IPS-NIHi7 (cell line): ENCODE measurements around the gene SLC25A40.
"Not testable (repeated sequence)": the region's sequence is repeated elsewhere in the genome, so short reads cannot be mapped to it uniquely, and the experiment has no call there.

Source experiments
- DNase-seq: peaks from one replicate; pipeline ENCODE4 v3.0.0; 2012; ENCODE audit warnings: mixed read lengths; ENCODE audit errors: extremely low spot score

Gene SLC25A40

GRCh38 chr7:87870471-87870870 lies 5.7 kb downstream of the SLC25A40 start:
- DNase-seq: no peak

GRCh38 chr7:87866533-87866932 lies 9.6 kb downstream of the SLC25A40 start:
- not testable (repeated sequence) for DNase-seq

GRCh38 chr7:87866089-87866488 lies 10.1 kb downstream of the SLC25A40 start:
- DNase-seq: no peak

- no peak for DNase-seq
Observed at GRCh38 chr7:87858417-87859100, 17.6 kb downstream of the SLC25A40 start.

GRCh38 chr7:87853237-87853864 lies 22.8 kb downstream of the SLC25A40 start:
- no peak for DNase-seq

- no peak for DNase-seq
Observed at GRCh38 chr7:87852306-87852705, 23.9 kb downstream of the SLC25A40 start.

- no peak for DNase-seq
Observed at GRCh38 chr7:87850836-87851593, 25.1 kb downstream of the SLC25A40 start.

- DNase-seq: no peak
Observed at GRCh38 chr7:87837597-87837996, 38.6 kb downstream of the SLC25A40 start.

GRCh38 chr7:87833130-87833529 lies 43.0 kb downstream of the SLC25A40 start:
- DNase-seq: no peak

GRCh38 chr7:87831097-87831496 lies 45.1 kb downstream of the SLC25A40 start:
- DNase-seq: no peak

- not testable (repeated sequence) for DNase-seq
Observed at GRCh38 chr7:87828383-87828782, 47.8 kb downstream of the SLC25A40 start.

GRCh38 chr7:87825369-87825768 lies 50.8 kb downstream of the SLC25A40 start:
- DNase-seq: not testable (repeated sequence)

GRCh38 chr7:87822056-87822455 lies 54.1 kb downstream of the SLC25A40 start:
- DNase-seq: not testable (repeated sequence)

- no peak for DNase-seq
Observed at GRCh38 chr7:87818336-87818735, 57.8 kb downstream of the SLC25A40 start.

- no peak for DNase-seq
Observed at GRCh38 chr7:87816389-87816788, 59.8 kb downstream of the SLC25A40 start.

GRCh38 chr7:87810726-87811125 lies 65.4 kb downstream of the SLC25A40 start:
- no peak for DNase-seq

GRCh38 chr7:87810130-87810529 lies 66.0 kb downstream of the SLC25A40 start:
- DNase-seq: peak; percentile 31

- DNase-seq: no peak
Observed at GRCh38 chr7:87806150-87806549, 70.0 kb downstream of the SLC25A40 start.

- DNase-seq: peak; percentile 52
Observed at GRCh38 chr7:87797798-87798403, 78.3 kb downstream of the SLC25A40 start.

GRCh38 chr7:87797395-87797794 lies 78.8 kb downstream of the SLC25A40 start:
- no peak for DNase-seq

- DNase-seq: no peak
Observed at GRCh38 chr7:87785368-87785995, 90.7 kb downstream of the SLC25A40 start.

- DNase-seq: no peak
Observed at GRCh38 chr7:87784424-87784823, 91.7 kb downstream of the SLC25A40 start.
